Smooth muscle cell (in vitro differentiated cells): ENCODE data around the gene RPL13. TPM values are rescaled to one million over a fixed set of nuclear protein-coding genes. Genes with fewer than 3 reads are reported as not detected.

ENCODE experiments used
- DNase-seq: peaks from one replicate; lab custom pipeline; 2025; ENCODE audit not compliant: unreplicated experiment; lab: John Stamatoyannopoulos, UW
- H2AFZ ChIP-seq: fragments of 200-600 bp; sonication (generic); 2 replicates; pipeline ENCODE4 v1.6.0; 2016; ENCODE audit warnings: antibody characterized with exemption, low read depth, mild to moderate bottlenecking
- H3F3A ChIP-seq: fragments of 200-600 bp; sonication (generic); 2 replicates; pipeline ENCODE4 v1.6.0; 2017; ENCODE audit warnings: antibody characterized with exemption, low read depth
- H3K27ac ChIP-seq: fragments of 200-600 bp; sonication (generic); 2 replicates; pipeline ENCODE4 v1.5.1; 2016; ENCODE audit warnings: low read depth, mild to moderate bottlenecking
- H3K27me3 ChIP-seq: fragments of 200-600 bp; sonication (generic); 2 replicates; pipeline ENCODE4 v1.6.1; 2016; ENCODE audit warnings: low read depth, mild to moderate bottlenecking
- H3K36me3 ChIP-seq: fragments of 200-600 bp; sonication (generic); 2 replicates; pipeline ENCODE4 v1.5.1; 2016; ENCODE audit warnings: low read depth
- H3K4me1 ChIP-seq: fragments of 200-600 bp; sonication (generic); 2 replicates; pipeline ENCODE4 v1.5.1; 2016; ENCODE audit warnings: low read depth
- H3K4me2 ChIP-seq: fragments of 200-600 bp; sonication (generic); 2 replicates; pipeline ENCODE4 v1.6.0; 2016; ENCODE audit warnings: mild to moderate bottlenecking
- H3K4me3 ChIP-seq: fragments of 200-600 bp; sonication (generic); 2 replicates; pipeline ENCODE4 v1.5.1; 2016; ENCODE audit warnings: mild to moderate bottlenecking
- H3K79me2 ChIP-seq: fragments of 200-600 bp; sonication (generic); 2 replicates; pipeline ENCODE4 v1.6.0; 2016; ENCODE audit warnings: low read depth, mild to moderate bottlenecking
- H3K9ac ChIP-seq: fragments of 200-600 bp; sonication (generic); 2 replicates; pipeline ENCODE4 v1.6.0; 2016; ENCODE audit warnings: low read depth
- H3K9me3 ChIP-seq: fragments of 200-600 bp; sonication (generic); replicated peaks from 2 replicates; pipeline ENCODE4 v1.5.1; 2016; ENCODE audit warnings: low read depth
- H4K20me1 ChIP-seq: fragments of 200-600 bp; sonication (generic); 2 replicates; pipeline ENCODE4 v1.6.0; 2016; ENCODE audit warnings: low read depth
- CTCF ChIP-seq: fragments of 200-600 bp; sonication (generic); IDR thresholded peaks from 2 replicates; pipeline ENCODE4 v1.5.1; 2017; ENCODE audit warnings: borderline replicate concordance, mild to moderate bottlenecking, antibody characterized with exemption; ENCODE audit not compliant: insufficient read depth, poor library complexity, severe bottlenecking
- WGBS: methylation state at CpG from one replicate; pipeline ENCODE4 v1.1.7; 2016; ENCODE audit warnings: low lambda C conversion rate; 5-methylcytosine and 5-hydroxymethylcytosine counted together
- polyA plus RNA-seq: library from polyadenylated mRNA; unstranded; fragments of >200 nt; fragmentation: Nextera tagmentation; extraction: Ambion mirVana; gene quantifications from 2 replicates; pipeline ENCODE4 v1.2.1, GENCODE V29; 2016
- total RNA-seq: library from RNA; depleted of rRNA; stranded (reverse); fragments of >200 nt; gene quantifications from 2 replicates; pipeline ENCODE4 v1.2.3, GENCODE V29; 2014

The RPL13 gene
- total and polyA plus RNA-seq, 2 experiments from 2014 or later = 1,063 to 3,917 TPM

GRCh38 chr16:89565256-89565505 is 4.7 kb downstream of the RPL13 start:
- no peak for DNase-seq
- H3K27me3 ChIP-seq = no peaks in the 10 kb centered on the region
- H4K20me1 ChIP-seq = peaks cover 65% of the 10 kb centered on the region
- peak overlapping the region; percentile 44 for H3K4me2 ChIP-seq
- WGBS = 16% methylated on average over 3 of the region's 3 CpGs
- no peaks in the 10 kb centered on the region for H3K9me3 ChIP-seq
- peaks cover 27% of the 10 kb centered on the region for H3K79me2 ChIP-seq
- TF ChIP-seq CTCF = no peak
- no peak overlapping the region for H3K9ac ChIP-seq
- no peak overlapping the region for H2AFZ ChIP-seq
- peaks cover 27% of the 10 kb centered on the region for H3F3A ChIP-seq
- H3K27ac ChIP-seq = no peak overlapping the region
- peaks cover 7% of the 10 kb centered on the region for H3K36me3 ChIP-seq
- peaks cover 24% of the 10 kb centered on the region for H3K4me1 ChIP-seq
- H3K4me3 ChIP-seq = no peak overlapping the region

- Histone ChIP-seq H3F3A (peaks cover 27% of the 10 kb centered on the region), H3K4me2 (peak overlapping the region; percentile 44), H3K4me3 (no peak overlapping the region), H3K9me3 (no peaks in the 10 kb centered on the region), H3K27me3 (no peaks in the 10 kb centered on the region), H3K36me3 (peaks cover 7% of the 10 kb centered on the region), H2AFZ (no peak overlapping the region), H3K79me2 (peaks cover 25% of the 10 kb centered on the region), H3K27ac (no peak overlapping the region), H3K9ac (no peak overlapping the region), H4K20me1 (peaks cover 63% of the 10 kb centered on the region), H3K4me1 (peaks cover 24% of the 10 kb centered on the region)
- no peak for DNase-seq
- TF ChIP-seq CTCF = peak; percentile 50
- 14% methylated on average over 46 of the region's 46 CpGs for WGBS
These were observed 5.3 kb downstream of the RPL13 start for GRCh38 chr16:89565506-89566372.

GRCh38 chr16:89567656-89568594 is 7.4 kb downstream of the RPL13 start:
- no peak overlapping the region for H3K4me3 ChIP-seq
- 93% methylated on average over 30 of the region's 30 CpGs for WGBS
- H3K36me3 ChIP-seq = peaks cover 7% of the 10 kb centered on the region
- H3F3A ChIP-seq = peaks cover 16% of the 10 kb centered on the region
- no peak for TF ChIP-seq CTCF
- H3K4me1 ChIP-seq = peaks cover 10% of the 10 kb centered on the region
- H3K4me2 ChIP-seq = no peak overlapping the region
- H3K9ac ChIP-seq = no peak overlapping the region
- DNase-seq = no peak
- H3K27me3 ChIP-seq = no peaks in the 10 kb centered on the region
- H3K79me2 ChIP-seq = peaks cover 3% of the 10 kb centered on the region
- no peaks in the 10 kb centered on the region for H3K9me3 ChIP-seq
- no peak overlapping the region for H3K27ac ChIP-seq
- H2AFZ ChIP-seq = no peak overlapping the region
- H4K20me1 ChIP-seq = peaks cover 41% of the 10 kb centered on the region
